ENCODE results near the gene KCTD4.

KCTD4 gene

DNA sequence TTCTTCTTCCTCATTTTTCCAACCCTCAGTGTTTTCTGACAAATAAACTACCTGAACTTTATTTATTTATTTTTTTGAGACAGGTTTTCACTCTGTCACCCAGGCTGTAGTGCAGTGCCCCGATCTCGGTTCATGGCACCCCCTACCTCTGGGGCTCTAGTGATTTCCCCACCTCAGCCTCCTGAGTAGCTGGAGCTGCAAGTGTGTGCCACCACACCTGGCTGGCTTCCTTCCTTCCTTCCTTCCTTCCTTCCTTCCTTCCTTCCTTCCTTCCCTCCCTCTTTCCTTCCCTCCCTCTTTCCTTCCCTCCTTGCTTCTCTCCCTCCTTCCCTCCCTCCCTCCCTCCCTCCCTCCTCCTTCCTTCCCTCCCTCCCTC, 32.3 kb downstream of the KCTD4 start:
- TF ChIP-seq ZFX (IDR thresholded peaks at IDR 0.05), result no peak
- TF ChIP-seq, protein P1, sequence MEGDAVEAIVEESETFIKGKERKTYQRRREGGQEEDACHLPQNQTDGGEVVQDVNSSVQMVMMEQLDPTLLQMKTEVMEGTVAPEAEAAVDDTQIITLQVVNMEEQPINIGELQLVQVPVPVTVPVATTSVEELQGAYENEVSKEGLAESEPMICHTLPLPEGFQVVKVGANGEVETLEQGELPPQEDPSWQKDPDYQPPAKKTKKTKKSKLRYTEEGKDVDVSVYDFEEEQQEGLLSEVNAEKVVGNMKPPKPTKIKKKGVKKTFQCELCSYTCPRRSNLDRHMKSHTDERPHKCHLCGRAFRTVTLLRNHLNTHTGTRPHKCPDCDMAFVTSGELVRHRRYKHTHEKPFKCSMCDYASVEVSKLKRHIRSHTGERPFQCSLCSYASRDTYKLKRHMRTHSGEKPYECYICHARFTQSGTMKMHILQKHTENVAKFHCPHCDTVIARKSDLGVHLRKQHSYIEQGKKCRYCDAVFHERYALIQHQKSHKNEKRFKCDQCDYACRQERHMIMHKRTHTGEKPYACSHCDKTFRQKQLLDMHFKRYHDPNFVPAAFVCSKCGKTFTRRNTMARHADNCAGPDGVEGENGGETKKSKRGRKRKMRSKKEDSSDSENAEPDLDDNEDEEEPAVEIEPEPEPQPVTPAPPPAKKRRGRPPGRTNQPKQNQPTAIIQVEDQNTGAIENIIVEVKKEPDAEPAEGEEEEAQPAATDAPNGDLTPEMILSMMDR (conservative IDR thresholded peaks at IDR 0.05), result no peak
- peak overlapping the region; percentile 8; the same call in 1 of the 2 replicates for H3K27ac ChIP-seq

DNA sequence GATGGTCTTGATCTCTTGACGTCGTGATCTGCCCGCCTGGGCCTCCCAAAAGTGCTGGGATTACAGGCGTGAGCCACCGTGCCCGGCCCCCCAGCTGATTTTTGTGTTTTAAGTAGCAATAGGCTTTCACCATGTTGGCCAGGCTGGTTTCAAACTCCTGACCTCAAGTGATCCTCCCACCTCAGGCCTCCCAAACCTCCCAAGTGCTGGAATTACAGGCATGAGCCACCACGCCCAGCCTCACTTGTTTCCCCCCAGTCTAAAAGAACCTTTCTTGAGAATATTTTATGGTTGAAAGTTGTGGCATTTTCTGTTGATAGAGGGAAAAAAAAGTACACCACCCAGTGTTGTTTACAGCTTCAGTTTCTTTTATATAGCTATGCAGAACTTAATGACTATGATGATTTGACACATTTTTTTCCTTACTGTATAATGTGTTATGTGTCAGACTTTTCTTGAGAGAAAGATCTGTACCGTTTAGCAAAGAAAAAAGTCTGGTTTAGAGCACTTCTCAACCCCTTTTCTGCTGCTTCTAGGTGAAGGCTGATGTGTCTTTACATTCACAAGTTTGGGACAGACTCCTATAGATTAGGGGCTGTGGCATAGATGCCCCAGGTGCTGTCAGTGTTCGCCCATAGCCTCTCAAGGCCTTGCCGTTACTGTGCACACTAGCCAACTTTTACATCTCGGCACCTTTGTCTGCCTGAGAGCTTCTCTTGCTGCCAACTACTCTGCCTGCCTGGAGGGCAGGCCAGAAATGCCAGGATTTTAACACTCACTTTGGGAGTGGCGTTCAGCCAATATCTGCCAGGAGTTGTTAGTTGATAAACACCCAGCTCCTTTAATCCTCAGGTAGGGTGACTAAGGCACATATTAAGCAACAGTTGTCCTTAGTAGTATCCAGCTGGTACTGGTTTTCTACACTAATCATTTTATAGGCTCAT, 33.0 kb downstream of the KCTD4 start:
- H3K27ac ChIP-seq, result peak overlapping the region; percentile 8; the same call in 1 of the 2 replicates
- TF ChIP-seq, protein P1 (conservative IDR thresholded peaks at IDR 0.05), result no peak

DNA sequence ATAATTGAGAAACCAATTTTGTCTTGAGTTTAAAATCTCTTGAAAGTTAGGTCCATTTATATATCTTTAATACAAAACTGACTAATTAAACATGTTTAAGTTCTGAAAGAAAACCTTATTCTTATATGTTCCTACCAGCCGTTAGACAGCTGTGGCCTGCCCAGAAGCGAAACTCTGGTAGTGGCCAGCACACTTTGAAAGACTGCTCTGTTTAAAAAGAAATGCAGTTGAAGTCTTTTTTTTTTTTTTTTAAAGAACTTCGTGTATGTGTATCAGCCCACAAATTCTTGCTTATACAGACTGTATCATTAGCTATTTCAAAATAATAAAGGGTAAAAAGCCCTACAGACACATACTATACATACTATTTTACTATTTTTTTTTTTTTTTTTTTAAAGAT, 34.0 kb downstream of the KCTD4 start:
- H3K27ac ChIP-seq, result no peak overlapping the region
- no peak for TF ChIP-seq ZFX (IDR thresholded peaks at IDR 0.05)
- TF ChIP-seq, protein P1 (conservative IDR thresholded peaks at IDR 0.05), result no peak

DNA sequence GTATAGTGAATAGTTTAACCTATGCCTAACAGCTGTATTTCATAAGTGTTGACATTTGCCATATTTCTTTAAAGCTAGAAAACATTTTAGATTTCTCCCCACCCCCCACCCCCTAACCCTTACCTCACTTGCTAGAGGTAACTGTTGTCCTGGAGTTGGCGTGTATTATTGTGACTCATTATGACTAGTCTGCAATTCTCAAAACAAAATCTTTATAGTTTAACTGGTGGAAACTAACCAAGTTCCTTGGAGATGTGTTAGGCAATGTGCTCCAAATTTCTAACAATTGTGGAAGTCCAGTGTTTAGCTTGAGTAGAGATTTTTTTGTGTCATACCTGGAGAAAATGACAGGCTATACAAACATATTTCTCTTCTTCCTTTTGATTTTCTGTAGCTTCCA, 38.0 kb downstream of the KCTD4 start:
- no peak overlapping the region for H3K27ac ChIP-seq

DNA sequence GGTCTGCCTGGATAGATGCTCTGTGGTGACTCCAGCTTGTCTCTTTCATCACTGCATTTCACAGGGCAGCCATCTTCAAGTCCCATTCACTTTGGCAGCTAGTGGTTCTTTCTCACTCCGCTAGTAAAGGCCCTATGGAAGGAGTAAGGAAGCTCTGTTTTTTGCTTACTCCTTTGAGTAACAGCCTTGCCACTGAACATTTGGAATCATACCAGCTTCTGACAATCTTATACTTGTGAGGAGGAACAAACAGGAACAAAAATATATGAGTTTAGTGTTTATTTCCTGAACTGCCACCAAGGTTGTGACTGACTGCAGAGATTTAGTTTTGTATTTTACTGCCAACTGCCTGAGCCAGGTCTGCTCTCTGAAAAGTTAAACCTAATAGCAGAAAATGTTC, 38.7 kb downstream of the KCTD4 start:
- no peak overlapping the region for H3K27ac ChIP-seq
- TF ChIP-seq, protein P1 (conservative IDR thresholded peaks at IDR 0.05), result no peak
- no peak for TF ChIP-seq ZFX (IDR thresholded peaks at IDR 0.05)

More for the DNA sequence above, 38.0 kb downstream of the KCTD4 start:
- no peak for TF ChIP-seq ZFX (IDR thresholded peaks at IDR 0.05)
- TF ChIP-seq, protein P1 (conservative IDR thresholded peaks at IDR 0.05), result no peak

DNA sequence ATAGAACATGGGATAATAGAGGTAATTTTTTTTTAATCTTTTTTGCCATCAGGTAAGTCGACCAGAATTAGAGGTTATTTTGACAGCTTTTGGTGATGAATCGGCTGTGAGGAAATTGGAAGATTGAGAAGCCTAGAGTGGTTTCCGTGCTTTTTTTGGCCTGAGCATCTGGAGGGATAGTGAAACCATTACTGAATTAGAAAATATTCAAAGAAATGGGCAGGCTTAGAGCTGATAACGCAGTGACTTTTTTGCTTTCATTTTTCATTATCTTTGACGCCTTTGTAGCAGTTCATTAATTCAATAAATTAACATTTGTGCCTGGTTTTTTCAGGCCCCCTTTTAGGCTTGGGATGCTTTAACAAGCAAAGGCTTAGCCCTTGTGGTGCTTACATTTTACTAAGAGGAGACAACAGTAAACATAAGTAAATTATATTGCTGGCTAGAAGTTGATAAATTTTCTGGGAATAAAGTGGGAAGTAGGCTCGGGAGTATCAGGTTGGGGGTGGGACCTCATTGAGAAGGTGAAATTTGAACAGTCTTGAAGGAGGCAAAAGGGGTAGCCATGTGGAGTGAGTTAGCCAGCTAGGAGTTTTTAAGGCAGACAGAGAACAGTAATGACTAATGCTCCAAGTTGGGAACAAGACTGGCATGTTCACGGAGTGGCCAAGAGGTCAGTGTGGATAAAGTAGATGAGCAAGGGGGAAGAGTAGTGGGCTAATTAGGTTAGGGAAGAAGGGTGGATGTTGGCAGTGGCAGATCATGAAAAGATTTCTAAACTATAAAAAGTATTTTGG, 44.1 kb downstream of the KCTD4 start:
- TF ChIP-seq, protein P1 (conservative IDR thresholded peaks at IDR 0.05), result no peak
- no peak for TF ChIP-seq ZFX (IDR thresholded peaks at IDR 0.05)
- H3K27ac ChIP-seq, result no peak overlapping the region

DNA sequence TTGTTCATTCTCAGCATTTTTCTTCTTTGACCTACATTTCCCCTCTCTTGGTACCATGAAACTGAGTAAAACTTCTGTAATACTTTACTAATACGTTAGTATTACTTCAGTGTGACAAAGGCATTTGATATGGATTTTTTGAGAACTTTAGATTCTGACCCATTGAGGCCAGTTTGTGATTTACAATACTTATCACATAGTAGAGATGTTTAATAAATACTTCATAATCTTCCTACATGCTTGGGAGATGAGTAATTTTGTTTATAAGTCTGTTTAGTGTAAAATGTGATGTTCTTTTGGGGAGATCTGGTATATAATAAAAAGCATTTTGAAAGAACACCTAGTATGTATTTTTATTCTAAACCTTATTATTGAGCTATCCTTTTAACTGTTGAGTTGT, 50.9 kb downstream of the KCTD4 start:
- TF ChIP-seq ZFX (IDR thresholded peaks at IDR 0.05), result no peak
- no peak overlapping the region for H3K27ac ChIP-seq

All from C4-2B (cell line).